GM23338 (cell line): Measurements from ENCODE around the gene LEMD2.

ENCODE experiments used
- CREB1 ChIP-seq: fragments of 250-450 bp; sonication (Bioruptor Pico); IDR thresholded peaks from 2 replicates; pipeline ENCODE4 v1.5.0; 2020; ENCODE audit warnings: low read depth, mild to moderate bottlenecking, moderate library complexity
- EZH2 ChIP-seq: fragments of 200-600 bp; sonication (generic); IDR thresholded peaks from one replicate; pipeline ENCODE4 v1.8.0; 2017; ENCODE audit warnings: antibody characterized with exemption, mild to moderate bottlenecking, low read depth; ENCODE audit not compliant: unreplicated experiment
- EZH2phosphoT487 ChIP-seq: fragments of 200-600 bp; sonication (generic); IDR thresholded peaks from one replicate; pipeline ENCODE4 v1.8.1; 2018; ENCODE audit warnings: antibody characterized with exemption; ENCODE audit not compliant: unreplicated experiment
- JUNB ChIP-seq: IDR thresholded peaks from one replicate; pipeline ENCODE4 v1.6.1; 2016; ENCODE audit warnings: antibody characterized with exemption; ENCODE audit not compliant: unreplicated experiment
- NANOG ChIP-seq: IDR thresholded peaks from 2 replicates; pipeline ENCODE4 v1.6.1; 2016; ENCODE audit warnings: antibody characterized with exemption, borderline replicate concordance
- POLR2AphosphoS5 ChIP-seq: IDR thresholded peaks from 2 replicates; pipeline ENCODE4 v1.6.1; 2016; ENCODE audit warnings: antibody characterized with exemption, low read depth
- STAT1 ChIP-seq: IDR thresholded peaks from one replicate; pipeline ENCODE4 v1.6.1; 2016; ENCODE audit warnings: antibody characterized with exemption; ENCODE audit not compliant: unreplicated experiment
- ZNF114 ChIP-seq: fragments of 250-450 bp; sonication (Bioruptor Pico); IDR thresholded peaks from 2 replicates; pipeline ENCODE4 v1.5.0; 2020; ENCODE audit warnings: mild to moderate bottlenecking, moderate library complexity
- ZNF331 ChIP-seq: fragments of 250-450 bp; sonication (Bioruptor Pico); IDR thresholded peaks from 2 replicates; pipeline ENCODE4 v1.5.0; 2020; ENCODE audit warnings: low read depth, mild to moderate bottlenecking, moderate library complexity
- TF ChIP-seq, protein P1 (sequence below), 2 experiments: fragments of 200-600 bp in 1 of 2; sonication (generic) in 1 of 2; conservative IDR thresholded peaks; 2 replicates each; pipeline versions ENCODE4 v1.5.1 to v1.6.1; 2016 to 2017; ENCODE audit warnings: antibody characterized with exemption in 2 of 2, low read depth in 2 of 2, mild to moderate bottlenecking in 2 of 2, moderate library complexity in 1 of 2
- TF ChIP-seq, protein P2 (sequence below): IDR thresholded peaks from 2 replicates; pipeline ENCODE4 v1.6.1; 2016; ENCODE audit warnings: antibody characterized with exemption
- TF ChIP-seq, protein P3 (sequence below): IDR thresholded peaks from one replicate; pipeline ENCODE4 v1.6.1; 2018; ENCODE audit warnings: antibody characterized with exemption; ENCODE audit not compliant: unreplicated experiment

DNA sequence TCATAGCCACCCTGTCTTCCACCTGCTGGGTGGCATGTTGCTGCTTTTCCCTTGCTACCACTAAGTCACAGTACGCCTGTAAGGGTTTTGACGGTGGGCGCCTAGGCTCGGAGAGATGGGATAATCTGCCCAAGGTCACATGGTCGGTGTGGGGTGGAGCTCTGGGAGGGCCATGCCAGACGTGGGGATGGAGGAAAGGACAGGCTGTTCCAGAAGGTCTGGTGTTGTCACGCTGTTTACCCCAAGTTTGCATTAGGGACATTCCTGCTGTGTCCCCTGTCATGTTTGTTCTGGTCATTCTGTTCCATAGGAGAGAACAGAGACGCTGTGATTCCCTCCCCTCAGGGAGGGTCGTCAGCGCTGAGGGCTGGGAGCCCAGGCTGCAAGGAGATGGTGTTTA is 58.3 kb downstream of the LEMD2 start:
- TF ChIP-seq EZH2 (no peak), EZH2phosphoT487 (no peak), CREB1 (CRISPR knock-in tag) (no peak), POLR2AphosphoS5 (no peak), NANOG (no peak), ZNF331 (no peak), JUNB (no peak), STAT1 (no peak), ZNF114 (CRISPR knock-in tag) (no peak)
- TF ChIP-seq, protein P1, sequence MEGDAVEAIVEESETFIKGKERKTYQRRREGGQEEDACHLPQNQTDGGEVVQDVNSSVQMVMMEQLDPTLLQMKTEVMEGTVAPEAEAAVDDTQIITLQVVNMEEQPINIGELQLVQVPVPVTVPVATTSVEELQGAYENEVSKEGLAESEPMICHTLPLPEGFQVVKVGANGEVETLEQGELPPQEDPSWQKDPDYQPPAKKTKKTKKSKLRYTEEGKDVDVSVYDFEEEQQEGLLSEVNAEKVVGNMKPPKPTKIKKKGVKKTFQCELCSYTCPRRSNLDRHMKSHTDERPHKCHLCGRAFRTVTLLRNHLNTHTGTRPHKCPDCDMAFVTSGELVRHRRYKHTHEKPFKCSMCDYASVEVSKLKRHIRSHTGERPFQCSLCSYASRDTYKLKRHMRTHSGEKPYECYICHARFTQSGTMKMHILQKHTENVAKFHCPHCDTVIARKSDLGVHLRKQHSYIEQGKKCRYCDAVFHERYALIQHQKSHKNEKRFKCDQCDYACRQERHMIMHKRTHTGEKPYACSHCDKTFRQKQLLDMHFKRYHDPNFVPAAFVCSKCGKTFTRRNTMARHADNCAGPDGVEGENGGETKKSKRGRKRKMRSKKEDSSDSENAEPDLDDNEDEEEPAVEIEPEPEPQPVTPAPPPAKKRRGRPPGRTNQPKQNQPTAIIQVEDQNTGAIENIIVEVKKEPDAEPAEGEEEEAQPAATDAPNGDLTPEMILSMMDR (conservative IDR thresholded peaks at IDR 0.05; ENCODE audit: low read depth in 2 of 2) = no peak
- TF ChIP-seq, protein P2, sequence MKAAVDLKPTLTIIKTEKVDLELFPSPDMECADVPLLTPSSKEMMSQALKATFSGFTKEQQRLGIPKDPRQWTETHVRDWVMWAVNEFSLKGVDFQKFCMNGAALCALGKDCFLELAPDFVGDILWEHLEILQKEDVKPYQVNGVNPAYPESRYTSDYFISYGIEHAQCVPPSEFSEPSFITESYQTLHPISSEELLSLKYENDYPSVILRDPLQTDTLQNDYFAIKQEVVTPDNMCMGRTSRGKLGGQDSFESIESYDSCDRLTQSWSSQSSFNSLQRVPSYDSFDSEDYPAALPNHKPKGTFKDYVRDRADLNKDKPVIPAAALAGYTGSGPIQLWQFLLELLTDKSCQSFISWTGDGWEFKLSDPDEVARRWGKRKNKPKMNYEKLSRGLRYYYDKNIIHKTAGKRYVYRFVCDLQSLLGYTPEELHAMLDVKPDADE = no peak
- TF ChIP-seq, protein P3, sequence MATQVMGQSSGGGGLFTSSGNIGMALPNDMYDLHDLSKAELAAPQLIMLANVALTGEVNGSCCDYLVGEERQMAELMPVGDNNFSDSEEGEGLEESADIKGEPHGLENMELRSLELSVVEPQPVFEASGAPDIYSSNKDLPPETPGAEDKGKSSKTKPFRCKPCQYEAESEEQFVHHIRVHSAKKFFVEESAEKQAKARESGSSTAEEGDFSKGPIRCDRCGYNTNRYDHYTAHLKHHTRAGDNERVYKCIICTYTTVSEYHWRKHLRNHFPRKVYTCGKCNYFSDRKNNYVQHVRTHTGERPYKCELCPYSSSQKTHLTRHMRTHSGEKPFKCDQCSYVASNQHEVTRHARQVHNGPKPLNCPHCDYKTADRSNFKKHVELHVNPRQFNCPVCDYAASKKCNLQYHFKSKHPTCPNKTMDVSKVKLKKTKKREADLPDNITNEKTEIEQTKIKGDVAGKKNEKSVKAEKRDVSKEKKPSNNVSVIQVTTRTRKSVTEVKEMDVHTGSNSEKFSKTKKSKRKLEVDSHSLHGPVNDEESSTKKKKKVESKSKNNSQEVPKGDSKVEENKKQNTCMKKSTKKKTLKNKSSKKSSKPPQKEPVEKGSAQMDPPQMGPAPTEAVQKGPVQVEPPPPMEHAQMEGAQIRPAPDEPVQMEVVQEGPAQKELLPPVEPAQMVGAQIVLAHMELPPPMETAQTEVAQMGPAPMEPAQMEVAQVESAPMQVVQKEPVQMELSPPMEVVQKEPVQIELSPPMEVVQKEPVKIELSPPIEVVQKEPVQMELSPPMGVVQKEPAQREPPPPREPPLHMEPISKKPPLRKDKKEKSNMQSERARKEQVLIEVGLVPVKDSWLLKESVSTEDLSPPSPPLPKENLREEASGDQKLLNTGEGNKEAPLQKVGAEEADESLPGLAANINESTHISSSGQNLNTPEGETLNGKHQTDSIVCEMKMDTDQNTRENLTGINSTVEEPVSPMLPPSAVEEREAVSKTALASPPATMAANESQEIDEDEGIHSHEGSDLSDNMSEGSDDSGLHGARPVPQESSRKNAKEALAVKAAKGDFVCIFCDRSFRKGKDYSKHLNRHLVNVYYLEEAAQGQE = no peak
